GM21737 (cell line): Measurements from ENCODE around the gene ZBTB7C.

Experiments used
- ATAC-seq: cut with Tn5 transposase; IDR thresholded peaks from one replicate; pipeline ENCODE4 v1.9.1; 2021; ENCODE audit warnings: mild to moderate bottlenecking, moderate library complexity; ENCODE audit not compliant: unreplicated experiment

The ZBTB7C gene

DNA sequence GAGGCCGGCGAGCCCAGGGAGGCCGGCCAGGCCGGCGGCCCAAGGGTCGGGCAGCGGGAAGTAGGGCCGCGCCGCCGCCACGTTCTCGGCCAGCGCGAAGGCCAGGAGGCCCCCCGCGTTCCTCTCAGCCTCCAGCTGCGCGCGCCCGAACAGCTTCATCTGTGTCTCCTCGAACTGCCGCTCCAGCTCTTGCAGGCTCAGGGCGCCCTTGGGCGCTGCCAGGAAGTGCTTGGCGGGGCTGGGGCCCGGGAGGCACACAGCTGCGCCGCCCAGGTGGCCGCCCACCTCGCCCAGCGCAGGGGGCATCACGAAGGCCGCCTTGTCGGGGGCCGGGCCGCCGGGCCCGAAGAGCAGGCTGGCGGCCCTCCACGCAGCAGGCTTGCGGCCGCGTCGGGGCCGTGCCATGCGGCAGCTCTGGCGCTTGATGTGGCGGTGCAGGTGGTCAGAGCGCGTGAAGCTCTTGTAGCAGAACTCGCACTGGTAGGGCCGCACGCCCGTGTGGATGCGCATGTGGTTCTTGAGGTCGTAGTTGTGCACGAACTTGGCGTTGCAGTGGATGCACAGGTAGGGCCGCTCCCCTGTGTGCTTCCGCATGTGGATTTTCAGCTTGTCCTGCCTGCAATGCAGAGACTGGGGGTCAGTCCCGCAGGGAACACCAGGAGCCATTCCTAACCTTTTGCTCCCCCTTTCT, 379.7 kb downstream of the ZBTB7C start:
- ATAC-seq = no peak

DNA sequence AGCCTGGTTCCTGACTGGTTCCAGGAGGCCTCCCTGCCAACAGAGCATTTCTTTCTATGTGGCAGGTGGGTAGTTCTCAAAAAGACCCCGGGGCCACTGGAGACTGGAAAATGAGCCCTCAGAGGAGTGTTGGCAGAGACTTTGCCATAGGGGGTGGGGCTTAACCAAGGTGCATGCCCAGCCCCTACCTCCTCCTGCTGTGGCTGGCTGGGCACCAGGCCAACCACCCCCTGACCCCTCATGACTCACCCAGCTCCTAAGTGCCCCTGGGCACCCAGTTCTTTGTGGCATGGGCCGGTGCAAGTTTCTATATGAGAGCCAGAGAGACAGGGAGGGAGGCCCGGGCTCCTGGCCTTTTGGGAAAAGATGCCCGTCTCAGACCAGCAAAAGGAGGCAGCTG, 380.5 kb downstream of the ZBTB7C start:
- no peak for ATAC-seq

DNA sequence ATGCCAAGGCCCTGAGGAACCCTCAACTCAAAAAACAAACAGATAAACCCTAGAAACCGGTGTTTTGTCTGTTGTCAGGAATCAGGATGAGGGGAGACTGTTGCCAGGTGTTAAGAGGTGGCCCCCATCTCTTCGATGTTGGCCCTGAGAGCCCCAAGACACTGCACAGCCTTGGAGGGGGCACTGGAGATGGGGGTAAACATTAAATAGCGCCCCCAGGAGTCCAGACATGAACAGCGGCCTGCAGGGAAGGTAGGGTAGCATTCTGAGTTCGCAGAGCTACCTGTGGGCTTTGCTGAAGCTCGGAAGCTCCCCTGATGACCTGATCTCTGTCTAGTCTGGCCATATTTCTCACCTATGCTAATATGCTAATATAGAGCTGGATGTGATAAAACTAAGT, 381.1 kb downstream of the ZBTB7C start:
- ATAC-seq = no peak

DNA sequence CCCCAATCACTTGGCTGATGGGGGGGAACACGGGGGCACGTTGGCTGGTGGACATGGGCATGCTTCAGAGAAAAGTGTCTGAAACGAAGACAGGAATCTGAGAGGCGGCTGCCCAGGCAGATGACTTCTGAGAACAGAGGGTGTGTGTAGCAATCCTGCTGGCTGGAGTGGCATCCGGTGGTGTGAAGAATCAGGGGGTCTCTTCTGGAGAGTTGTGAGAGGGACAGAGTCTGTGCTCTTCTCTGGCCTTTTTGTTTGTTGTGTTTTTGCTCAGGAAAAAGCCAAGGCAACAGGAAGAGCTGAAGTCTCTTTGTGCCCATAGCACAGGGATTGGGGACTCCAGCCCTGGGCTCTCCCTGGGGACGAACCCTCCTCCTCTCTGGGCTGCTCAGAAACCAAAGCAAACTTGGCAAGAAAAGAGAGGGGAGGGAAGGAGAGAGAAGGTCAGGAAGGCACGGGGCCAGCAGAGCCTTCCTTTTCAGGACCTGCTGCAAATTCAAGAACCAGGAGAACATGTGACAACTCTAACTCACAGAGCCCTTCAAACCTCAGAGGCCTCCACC, 381.7 kb downstream of the ZBTB7C start:
- ATAC-seq = no peak

DNA sequence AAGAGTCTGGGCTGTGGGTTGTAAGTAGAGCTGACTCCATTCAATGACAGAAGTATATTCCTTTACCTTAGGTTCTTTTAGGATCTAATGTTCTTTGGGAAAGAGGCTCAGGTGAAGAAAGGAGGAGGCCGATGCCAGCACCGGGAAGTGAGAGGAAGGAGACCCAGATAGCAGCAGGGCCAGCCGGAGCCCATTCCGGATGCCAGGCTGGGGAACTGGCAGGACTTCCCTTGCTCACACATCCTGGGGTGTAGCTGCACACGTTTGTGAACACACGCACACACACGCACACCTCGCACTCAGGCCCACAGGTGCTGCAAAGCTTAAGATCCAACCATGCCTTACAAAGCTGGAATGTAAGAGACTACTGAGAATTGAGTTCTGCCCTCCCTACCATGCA, 383.0 kb downstream of the ZBTB7C start:
- no peak for ATAC-seq

DNA sequence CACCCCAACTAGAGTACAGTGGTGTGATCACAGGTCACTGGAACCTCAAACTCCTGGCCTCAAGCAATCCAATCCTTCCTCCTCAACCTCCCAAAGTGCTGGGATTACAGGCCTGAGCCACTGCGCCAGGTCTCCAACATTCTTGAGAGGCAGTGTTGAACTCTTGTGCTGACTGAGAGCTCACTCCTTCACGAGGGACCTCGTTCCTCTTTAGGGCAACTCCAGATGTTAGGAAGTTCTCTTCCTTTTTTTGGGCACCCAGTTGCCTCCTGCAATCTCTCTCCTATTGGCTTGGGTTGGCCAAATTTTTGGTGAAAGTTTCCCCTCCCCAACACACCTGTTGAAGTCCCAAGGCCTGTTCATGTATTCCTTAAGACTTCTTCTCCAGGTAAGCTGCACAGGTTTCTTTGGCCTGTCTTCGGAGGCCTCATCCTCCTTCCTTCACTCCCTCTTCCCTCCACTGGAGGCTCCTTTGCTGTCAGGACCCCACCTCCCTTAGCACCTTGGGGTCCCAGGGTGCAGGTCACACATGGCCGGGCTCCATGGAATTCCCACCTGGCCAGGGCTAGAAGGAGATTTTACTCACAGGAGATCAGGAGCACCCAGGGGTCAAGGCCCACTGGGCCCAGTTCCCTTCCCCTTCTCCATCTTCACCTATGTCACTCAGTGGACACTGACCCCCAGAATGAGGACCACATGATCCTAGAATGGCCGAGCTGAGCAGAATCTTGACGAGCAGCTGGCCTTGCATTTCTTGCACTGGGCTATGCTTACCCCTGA, 384.1 kb downstream of the ZBTB7C start:
- no peak for ATAC-seq

DNA sequence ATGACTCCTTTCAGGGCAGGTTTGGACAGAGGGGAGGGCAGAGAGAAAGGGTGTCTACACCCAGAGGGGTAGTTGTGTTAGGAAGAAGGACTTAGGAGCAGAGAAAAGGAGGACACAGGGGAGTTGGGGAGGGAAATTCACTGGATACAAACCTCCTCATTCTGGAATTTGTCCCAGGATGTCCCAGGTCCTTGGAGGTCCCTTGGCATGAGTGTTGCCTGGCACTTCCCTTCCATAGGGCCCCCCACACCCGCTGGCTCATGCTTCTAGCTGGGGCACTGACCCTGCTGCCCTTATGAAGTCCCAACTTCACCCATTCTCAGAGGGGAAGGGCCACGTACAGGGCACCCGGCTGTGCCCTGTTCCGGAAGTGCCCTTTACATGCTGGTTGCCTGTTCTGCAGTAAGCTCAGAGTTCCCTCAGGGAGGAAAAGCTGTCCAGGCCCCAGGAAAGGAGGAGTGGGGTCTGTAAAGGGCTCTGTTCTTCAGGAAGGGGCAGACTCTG, 385.1 kb downstream of the ZBTB7C start:
- ATAC-seq = no peak

DNA sequence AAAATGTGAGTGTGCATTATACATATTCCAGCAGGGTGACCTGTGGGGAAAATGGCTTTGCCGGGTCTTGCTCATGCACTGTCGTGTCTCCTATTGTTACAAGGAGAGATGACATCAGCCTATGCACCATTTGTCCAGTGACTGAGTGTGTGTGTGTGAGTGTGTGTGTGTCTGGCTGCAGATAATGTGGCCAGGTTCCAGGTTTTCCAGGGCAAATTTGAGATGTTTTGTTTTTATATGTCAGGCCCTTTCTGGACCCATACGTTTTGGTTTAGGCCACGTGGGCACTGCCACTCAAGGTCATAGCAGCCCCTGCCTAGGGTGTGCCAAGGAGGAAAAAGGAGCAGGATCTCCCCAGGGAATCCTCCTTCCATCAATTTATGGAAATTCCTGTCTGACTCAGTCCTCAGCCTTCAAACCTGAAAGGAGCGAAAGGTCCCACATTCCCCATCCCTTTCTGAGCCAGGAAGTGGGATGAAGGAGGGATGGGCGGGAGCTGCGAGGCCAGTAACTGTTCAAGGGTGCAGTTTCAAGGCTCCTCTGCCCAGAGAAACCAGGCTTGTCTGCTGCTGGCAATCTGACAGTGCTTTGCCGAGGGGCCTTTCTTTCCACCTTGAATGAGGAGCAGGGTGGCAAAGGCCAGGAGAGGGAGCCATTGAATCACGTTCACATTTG, 385.7 kb downstream of the ZBTB7C start:
- ATAC-seq = no peak

DNA sequence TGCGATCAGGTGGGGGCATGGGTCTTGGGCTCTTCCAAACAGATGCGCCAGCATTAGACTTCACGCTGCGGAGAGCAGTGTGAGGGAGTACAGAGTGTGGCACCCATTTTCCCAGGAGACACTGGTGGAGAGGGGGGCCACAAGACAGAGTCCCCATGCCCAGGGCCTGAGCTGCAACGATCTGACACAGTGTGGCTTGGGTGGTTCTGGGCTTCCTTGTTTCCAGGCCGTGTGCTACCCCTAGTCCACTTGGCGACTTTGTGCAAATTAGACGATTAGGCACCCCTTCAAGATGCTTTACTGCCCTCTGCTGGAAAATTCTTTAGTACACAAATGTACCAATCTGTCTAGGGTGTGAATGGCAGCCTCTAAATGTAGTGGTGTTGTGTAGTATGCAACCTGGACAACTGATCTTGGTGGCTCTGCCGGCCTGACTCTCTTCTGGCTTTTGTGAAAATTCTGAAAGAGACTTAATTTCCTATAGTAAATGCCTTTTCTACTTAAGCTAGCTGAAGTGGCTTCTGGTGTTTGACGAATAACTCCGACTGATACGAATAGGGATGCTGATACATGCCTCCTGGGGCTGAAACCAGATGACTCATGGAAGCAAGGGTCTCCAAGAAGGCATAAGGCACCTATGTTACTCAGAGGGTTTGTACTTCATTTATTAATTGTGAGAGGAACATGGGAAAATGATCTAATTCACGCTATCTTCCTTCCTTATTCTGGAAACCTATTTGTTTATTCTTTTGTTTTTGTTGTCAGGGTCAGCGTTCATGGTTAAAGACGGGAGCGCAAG, 386.5 kb downstream of the ZBTB7C start:
- ATAC-seq = no peak

DNA sequence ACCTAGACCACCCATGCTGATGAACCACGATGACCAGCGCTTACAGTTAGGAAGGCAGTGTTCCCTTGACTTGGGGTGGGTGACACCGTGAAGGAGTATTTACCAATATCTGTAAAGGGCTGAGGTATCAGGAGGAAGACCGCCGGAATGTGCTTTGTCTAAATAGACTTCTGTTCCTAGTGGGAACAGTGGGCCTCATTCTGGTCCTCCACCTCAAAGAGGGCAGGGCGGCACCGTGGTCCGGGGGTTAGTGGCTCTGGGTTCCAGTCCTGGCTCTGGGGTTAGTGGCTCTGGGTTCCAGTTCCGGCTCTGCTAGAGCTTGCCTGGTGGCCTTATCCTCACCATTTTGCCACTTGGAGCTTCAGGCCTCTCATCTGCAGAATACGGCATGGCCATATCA, 387.2 kb downstream of the ZBTB7C start:
- ATAC-seq = no peak

DNA sequence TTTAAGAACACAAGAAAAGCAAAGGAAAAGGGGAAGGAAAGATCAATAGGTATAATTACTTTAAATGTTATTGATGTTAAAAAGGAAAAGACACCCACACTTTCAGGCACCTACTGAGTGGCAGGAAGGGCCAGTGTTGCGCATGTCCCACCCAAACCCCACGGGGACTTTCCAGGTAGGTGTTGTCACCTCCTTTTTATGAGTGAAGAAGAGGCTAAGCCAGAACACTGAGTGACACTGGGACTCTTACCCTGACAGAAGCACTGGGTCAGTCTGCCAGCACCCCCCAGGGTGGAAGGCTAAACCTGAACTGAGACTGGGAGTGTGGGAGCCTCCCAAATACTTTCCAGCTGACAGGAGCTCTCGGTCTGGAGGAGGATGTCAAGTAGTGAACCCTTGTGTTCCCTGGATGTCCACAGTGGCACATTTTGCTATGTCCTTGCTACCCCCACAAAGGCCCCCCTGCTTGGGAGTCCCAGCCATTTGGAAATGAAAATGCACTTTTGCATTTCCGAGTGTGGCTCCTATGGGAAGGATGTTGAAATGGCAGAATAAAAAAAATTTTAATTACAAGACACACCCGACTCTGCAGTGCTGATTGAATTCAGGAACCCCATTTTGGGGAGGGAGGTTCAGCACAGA, 387.8 kb downstream of the ZBTB7C start:
- ATAC-seq = no peak

DNA sequence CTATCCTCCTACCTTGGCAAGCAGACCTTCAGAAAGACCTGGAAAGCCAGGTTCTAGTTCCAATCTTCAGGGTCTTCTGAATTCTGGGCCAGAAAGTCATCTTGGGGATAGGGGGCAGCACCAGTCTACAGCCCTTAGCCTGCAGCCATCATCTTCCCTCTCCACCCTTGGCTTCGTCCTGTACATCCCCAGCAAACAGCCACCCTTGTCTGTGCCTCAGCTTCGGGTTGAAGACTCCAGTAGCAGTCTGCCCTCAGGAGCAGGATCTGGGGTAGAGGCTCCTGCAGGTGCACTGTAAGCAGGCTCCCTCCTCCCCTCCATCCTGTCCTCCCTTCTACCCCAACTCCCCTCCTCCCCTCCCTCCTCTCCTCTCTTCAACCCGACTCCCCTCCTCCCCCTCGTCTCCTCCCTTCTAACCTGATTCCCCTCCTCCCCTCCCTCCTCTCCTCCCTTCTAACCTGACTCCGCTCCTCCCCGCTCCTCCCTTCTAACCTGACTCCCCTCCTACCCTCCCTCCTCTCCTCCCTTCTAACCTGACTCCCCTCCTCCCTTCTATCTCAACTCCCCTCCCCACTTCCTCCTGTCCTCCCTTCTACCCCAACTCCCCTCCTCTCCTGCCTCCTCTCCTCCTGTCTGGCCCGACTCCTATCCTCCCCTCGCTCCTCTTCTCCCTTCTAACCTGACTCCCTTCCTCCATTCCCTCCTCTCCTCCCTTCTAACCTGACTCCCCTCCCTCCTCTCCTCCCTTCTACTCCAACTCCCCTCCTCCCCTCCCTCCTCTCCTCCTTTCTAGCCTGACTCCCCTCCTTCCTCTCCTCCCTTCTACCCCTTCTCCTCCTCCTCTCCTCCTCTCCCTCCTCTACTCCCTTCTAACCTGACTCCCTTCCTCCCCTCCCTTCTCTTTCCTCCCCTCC, 388.6 kb downstream of the ZBTB7C start:
- no peak for ATAC-seq

DNA sequence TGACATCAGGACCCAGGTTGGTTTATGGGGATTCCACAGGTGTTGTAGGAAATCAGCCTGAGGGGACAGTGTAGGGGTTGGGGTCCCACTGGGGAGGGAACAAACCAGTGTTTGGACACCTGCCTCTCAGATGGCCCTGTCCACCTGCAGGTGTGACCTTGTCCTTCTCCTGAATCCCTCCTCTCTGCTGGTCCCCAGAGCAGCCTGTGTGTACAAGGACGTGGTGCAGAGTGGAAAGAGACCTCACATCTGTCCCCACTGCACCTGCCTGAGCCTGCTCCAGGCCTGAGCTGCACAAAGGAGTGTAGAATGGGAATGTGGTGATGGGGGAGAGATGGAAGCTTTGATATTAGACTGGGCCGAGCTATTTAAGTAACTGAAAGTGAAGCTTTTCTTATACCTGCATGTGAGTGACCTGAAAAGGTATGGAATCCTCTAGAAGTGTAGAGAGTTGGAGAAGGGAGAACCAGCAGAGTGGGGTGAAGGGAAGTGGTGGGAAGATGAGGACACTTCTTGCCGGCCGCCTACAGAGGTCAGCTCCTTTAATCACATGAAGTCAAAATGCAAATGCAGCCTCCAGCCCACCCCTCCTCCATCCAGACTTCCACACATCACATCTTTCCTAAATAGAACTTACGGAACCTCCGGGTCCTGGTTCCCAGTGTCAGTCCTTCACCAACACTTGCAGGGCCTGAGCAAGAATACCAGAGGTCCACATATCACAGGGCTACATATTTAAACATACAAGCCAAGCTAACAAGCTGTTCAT, 389.4 kb downstream of the ZBTB7C start:
- ATAC-seq = no peak

DNA sequence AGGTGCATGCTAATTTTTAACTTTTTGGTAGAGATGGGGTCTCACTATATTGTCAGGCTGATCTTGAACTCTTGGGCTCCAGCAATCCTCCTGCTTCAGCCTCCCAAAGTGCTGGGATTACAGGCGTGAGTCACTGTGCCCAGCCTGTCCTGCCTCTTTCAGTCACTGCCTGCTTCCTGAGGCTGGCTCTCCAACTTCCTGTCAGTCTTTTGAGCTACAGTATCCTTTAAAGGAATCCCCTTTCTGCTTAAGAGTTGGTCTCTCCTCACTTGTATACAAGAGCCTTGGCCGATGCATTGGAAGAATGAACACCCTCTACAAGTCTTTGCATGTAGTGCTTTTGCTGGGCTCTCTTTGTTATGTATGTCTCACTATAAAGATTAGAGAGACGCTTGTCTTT, 390.3 kb downstream of the ZBTB7C start:
- ATAC-seq = no peak

DNA sequence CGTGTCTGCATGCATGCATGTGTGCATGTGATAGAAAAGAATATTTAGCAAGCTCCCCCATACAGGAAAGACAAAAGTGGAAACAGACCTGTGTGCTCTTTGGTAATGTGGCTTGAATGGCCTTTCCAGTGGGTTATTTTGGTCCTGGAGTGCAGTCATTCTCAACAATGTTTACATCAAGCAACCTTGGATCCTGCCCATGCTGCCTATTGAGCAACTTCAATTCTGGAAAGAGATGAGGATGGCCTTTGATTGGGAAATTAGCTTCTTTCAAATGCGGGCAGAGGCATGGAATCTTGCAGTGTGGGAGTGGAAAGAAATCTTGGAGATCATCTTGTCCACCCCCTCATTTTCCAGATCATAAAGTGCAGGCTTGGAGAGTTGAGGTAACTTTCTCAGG, 391.5 kb downstream of the ZBTB7C start:
- ATAC-seq = no peak

DNA sequence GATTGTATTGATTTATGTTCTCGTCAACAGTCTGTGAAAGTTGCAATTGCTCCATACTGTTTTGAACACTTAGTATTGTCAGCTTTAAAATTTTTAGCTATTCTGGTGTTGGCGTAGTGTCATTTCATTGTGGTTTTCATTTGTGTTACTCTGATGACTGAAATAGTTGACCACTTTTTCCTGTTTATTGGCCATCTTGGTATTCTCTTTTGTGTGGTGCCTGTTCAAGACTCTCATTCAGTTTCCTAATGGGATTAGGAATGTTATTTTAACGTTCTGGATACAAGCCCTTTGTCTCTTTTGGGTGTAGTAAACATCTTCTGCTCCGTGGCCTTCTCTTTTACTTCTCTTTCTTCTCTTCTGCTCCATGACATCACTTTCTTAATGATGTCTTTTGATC, 396.0 kb downstream of the ZBTB7C start:
- ATAC-seq = no peak

DNA sequence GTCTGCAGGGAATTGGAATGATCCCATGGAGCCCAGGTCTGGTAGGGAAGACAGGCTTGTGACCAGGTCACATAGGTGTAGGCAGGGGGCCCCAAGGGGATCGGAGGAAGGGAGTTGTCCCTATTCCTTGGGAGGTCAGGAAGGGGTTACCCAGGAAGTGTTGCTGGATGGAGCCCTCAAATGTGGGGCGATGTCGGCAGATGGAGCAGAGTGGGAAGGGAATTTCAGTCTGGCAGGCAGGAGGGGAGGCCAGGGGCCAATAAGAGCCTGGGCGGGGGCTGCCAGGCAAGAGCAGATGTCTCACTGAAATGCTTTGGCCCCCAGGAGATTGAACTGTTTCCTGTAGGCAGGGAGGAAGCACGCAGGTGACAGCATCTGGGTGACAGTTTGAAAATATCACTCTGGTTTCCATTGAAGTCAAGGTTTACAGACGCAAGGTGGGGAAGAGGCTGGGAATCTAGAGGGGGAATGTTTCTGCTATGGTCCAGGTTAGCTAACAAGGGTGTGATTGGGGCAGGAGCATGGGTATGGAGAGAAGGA, 397.2 kb downstream of the ZBTB7C start:
- no peak for ATAC-seq

DNA sequence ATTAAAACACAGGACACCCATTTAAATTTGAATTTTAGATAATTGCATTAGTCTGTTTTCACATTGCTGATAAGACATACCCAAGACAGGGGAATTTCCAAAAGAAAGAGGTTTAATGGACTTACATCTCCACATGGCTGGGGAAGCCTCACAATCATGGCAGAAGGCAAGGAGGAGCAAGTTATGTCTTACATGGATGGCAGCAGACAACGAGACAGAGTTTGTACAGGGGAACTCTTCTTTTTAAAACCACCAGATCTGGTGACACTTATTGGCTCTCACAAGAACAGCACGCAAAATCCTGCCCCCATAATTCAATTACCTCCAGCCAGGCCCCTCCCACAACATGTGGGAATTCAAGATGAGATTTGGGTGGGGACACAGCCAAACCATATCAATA, 398.9 kb downstream of the ZBTB7C start:
- ATAC-seq = no peak
